Astrocyte of the cerebellum (primary cell): ENCODE results near the gene CCDC38.

ENCODE experiments used
- DNase-seq: peaks from one replicate; pipeline ENCODE4 v3.0.0-alpha.2; 2011; ENCODE audit warnings: low read depth
- H3K4me3 ChIP-seq: 2 replicates; pipeline ENCODE4 v1.5.1; 2011; ENCODE audit warnings: mild to moderate bottlenecking, low read depth, low read length, moderate library complexity
- CTCF ChIP-seq: IDR thresholded peaks from 2 replicates; pipeline ENCODE4 v1.5.1; 2012; ENCODE audit warnings: low read length, low read depth, moderate library complexity, mild to moderate bottlenecking; ENCODE audit errors: missing control alignments
- in situ Hi-C: cut with HindIII; loops from 2 replicates; pipeline ENCODE4 v1.10.0; 2017; ENCODE audit warnings: low sequenced_read_pairs

The CCDC38 gene

GRCh38 chr12:95940514-95940913, 1.9 kb downstream of the CCDC38 start:
- no peak for TF ChIP-seq CTCF
- in situ Hi-C loops: no loop called here
- H3K4me3 ChIP-seq: no peak overlapping the region
- DNase-seq: no peak

GRCh38 chr12:95922231-95922630, 20.2 kb downstream of the CCDC38 start:
- in situ Hi-C loops: no loop called here
- no peak for TF ChIP-seq CTCF

GRCh38 chr12:95919110-95919509, 23.3 kb downstream of the CCDC38 start:
- no peak overlapping the region for H3K4me3 ChIP-seq
- no peak for DNase-seq
- in situ Hi-C loops: no loop called here
- no peak for TF ChIP-seq CTCF

More at GRCh38 chr12:95922231-95922630, 20.2 kb downstream of the CCDC38 start:
- no peak for DNase-seq
- H3K4me3 ChIP-seq: no peak overlapping the region

- DNase-seq: no peak
- peak; percentile 90 for TF ChIP-seq CTCF
- in situ Hi-C loops: no loop called here
- H3K4me3 ChIP-seq: no peak overlapping the region
Measured at GRCh38 chr12:95918194-95918993, 24.0 kb downstream of the CCDC38 start.

- DNase-seq: no peak
- no peak overlapping the region for H3K4me3 ChIP-seq
- in situ Hi-C loops: loop anchor here (5.0 kb wide), 1 partner anchor 38 kb away; no protein-coding TSS in a partner anchor
- no peak for TF ChIP-seq CTCF
Measured at GRCh38 chr12:95909871-95910270, 32.5 kb downstream of the CCDC38 start.

- no peak for TF ChIP-seq CTCF
- DNase-seq: no peak
- in situ Hi-C loops: no loop called here
- no peak overlapping the region for H3K4me3 ChIP-seq
Measured at GRCh38 chr12:95908573-95908972, 33.8 kb downstream of the CCDC38 start.
